ENCODE data around the gene HAS3.
A peak's percentile ranks its signal among the peaks of the same experiment; 100 is the strongest.

The HAS3 gene

DNA sequence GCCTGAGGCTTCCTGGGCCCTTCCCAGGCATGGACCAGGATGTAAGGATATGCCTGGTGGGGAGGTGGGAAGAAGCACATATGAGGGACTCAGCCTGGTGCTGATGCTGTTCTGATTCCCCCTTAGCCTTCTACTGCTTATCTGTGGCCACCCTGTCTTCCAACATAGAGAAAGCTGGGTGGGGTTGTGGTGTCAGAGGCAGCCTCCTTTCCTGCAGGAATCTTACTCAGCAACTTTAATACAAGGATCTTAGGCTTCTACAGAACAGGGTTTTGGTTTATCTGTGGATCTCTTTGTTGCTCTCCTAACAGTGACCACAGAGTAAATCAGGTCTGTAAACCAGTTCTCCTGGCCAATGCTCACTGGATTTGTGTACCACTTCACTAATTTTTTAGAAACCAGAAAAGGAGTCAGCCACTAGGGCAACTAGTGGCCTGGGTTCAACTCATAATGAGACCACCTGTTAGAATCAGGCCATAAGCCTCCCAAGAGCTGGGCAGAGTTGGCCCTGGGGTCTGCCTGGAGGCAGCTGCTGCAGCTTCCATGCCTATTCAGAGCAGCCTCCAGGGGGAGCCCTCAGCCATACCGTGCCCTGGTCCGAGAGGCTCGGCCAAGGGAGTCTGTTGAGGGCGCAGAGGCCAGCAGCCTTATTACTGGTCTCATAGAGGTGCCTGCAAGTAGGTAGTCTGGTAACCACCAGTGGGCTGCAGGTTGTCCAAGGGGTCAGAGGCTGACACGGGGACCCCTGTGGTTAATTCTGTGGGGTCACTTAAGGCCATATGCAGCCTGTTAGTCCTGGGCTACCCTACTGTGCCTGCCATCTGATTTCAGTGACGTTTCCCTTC is 7.1 kb downstream of the HAS3 start:
- TF ChIP-seq, protein P1, sequence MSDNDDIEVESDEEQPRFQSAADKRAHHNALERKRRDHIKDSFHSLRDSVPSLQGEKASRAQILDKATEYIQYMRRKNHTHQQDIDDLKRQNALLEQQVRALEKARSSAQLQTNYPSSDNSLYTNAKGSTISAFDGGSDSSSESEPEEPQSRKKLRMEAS (IDR thresholded peaks at IDR 0.05) = no peak
- peak; percentile 65 for TF ChIP-seq RAD21 (IDR thresholded peaks at IDR 0.05; ENCODE audit: low read depth)

DNA sequence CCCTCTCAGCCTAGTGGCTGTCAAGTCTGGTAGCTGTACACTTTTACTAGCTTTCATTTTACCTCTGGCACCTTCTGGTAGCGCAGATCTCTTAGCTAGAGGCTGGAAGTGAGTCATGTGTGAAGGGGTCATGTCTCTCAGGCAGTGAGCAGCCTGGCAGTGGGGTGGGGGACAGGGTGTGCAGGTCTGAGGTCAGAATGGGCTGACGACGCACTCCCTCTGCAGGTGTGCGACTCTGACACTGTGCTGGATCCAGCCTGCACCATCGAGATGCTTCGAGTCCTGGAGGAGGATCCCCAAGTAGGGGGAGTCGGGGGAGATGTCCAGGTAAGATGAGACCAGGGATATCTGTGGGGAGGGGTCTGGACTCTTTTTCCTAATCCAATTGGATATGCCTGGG is 7.8 kb downstream of the HAS3 start:
- TF ChIP-seq EP300 (IDR thresholded peaks at IDR 0.05; ENCODE audit: borderline replicate concordance) (no peak), CEBPB (IDR thresholded peaks at IDR 0.05) (no peak), RAD21 (IDR thresholded peaks at IDR 0.05; ENCODE audit: low read depth) (no peak), FOXM1 (IDR thresholded peaks at IDR 0.05; ENCODE audit: borderline replicate concordance, low read depth) (no peak), TAF1 (IDR thresholded peaks at IDR 0.05; ENCODE audit: low read depth) (no peak), NFIC (IDR thresholded peaks at IDR 0.05) (no peak), YY1 (IDR thresholded peaks at IDR 0.05; ENCODE audit: low read depth) (no peak), CREB1 (IDR thresholded peaks at IDR 0.05; ENCODE audit: low read depth) (no peak)
- TF ChIP-seq, protein P1 (IDR thresholded peaks at IDR 0.05) = no peak

- TF ChIP-seq RAD21 (IDR thresholded peaks at IDR 0.05; ENCODE audit: low read depth) (no peak), TAF1 (IDR thresholded peaks at IDR 0.05; ENCODE audit: low read depth) (no peak), ZBTB7A (IDR thresholded peaks at IDR 0.05; ENCODE audit: low read depth) (no peak), CEBPB (IDR thresholded peaks at IDR 0.05) (no peak), CREB1 (IDR thresholded peaks at IDR 0.05; ENCODE audit: low read depth) (no peak), EGR1 (IDR thresholded peaks at IDR 0.05) (no peak), YY1 (IDR thresholded peaks at IDR 0.05; ENCODE audit: low read depth) (no peak), TEAD4 (IDR thresholded peaks at IDR 0.05) (no peak), EP300 (IDR thresholded peaks at IDR 0.05; ENCODE audit: borderline replicate concordance) (no peak), FOXM1 (IDR thresholded peaks at IDR 0.05; ENCODE audit: borderline replicate concordance, low read depth) (no peak), NFIC (IDR thresholded peaks at IDR 0.05) (no peak), TCF12 (IDR thresholded peaks at IDR 0.05; ENCODE audit: low read depth) (no peak)
- TF ChIP-seq, protein P2, sequence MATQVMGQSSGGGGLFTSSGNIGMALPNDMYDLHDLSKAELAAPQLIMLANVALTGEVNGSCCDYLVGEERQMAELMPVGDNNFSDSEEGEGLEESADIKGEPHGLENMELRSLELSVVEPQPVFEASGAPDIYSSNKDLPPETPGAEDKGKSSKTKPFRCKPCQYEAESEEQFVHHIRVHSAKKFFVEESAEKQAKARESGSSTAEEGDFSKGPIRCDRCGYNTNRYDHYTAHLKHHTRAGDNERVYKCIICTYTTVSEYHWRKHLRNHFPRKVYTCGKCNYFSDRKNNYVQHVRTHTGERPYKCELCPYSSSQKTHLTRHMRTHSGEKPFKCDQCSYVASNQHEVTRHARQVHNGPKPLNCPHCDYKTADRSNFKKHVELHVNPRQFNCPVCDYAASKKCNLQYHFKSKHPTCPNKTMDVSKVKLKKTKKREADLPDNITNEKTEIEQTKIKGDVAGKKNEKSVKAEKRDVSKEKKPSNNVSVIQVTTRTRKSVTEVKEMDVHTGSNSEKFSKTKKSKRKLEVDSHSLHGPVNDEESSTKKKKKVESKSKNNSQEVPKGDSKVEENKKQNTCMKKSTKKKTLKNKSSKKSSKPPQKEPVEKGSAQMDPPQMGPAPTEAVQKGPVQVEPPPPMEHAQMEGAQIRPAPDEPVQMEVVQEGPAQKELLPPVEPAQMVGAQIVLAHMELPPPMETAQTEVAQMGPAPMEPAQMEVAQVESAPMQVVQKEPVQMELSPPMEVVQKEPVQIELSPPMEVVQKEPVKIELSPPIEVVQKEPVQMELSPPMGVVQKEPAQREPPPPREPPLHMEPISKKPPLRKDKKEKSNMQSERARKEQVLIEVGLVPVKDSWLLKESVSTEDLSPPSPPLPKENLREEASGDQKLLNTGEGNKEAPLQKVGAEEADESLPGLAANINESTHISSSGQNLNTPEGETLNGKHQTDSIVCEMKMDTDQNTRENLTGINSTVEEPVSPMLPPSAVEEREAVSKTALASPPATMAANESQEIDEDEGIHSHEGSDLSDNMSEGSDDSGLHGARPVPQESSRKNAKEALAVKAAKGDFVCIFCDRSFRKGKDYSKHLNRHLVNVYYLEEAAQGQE (IDR thresholded peaks at IDR 0.05; ENCODE audit: low read depth) = no peak
- TF ChIP-seq, protein P1 (IDR thresholded peaks at IDR 0.05) = no peak
- TF ChIP-seq, protein P3, sequence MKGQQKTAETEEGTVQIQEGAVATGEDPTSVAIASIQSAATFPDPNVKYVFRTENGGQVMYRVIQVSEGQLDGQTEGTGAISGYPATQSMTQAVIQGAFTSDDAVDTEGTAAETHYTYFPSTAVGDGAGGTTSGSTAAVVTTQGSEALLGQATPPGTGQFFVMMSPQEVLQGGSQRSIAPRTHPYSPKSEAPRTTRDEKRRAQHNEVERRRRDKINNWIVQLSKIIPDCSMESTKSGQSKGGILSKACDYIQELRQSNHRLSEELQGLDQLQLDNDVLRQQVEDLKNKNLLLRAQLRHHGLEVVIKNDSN (IDR thresholded peaks at IDR 0.05) = no peak
Measured at GRCh38 chr16:69114346-69114975, 9.0 kb downstream of the HAS3 start.

DNA sequence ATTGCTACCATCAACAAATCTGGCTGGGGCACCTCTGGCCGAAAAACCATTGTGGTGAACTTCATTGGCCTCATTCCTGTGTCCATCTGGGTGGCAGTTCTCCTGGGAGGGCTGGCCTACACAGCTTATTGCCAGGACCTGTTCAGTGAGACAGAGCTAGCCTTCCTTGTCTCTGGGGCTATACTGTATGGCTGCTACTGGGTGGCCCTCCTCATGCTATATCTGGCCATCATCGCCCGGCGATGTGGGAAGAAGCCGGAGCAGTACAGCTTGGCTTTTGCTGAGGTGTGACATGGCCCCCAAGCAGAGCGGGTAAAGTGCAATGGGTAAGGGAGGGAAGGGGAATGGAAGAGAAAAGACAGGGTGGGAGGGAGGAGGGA is 9.5 kb downstream of the HAS3 start:
- TF ChIP-seq, protein P1 (IDR thresholded peaks at IDR 0.05) = no peak
- no peak for TF ChIP-seq EP300 (IDR thresholded peaks at IDR 0.05; ENCODE audit: borderline replicate concordance)
- TF ChIP-seq FOXM1 (IDR thresholded peaks at IDR 0.05; ENCODE audit: borderline replicate concordance, low read depth) = no peak
- TF ChIP-seq, protein P2 (IDR thresholded peaks at IDR 0.05; ENCODE audit: low read depth) = no peak
- no peak for TF ChIP-seq EGR1 (IDR thresholded peaks at IDR 0.05)
- TF ChIP-seq CEBPB (IDR thresholded peaks at IDR 0.05) = no peak
- TF ChIP-seq YY1 (IDR thresholded peaks at IDR 0.05; ENCODE audit: low read depth) = no peak
- no peak for TF ChIP-seq NFIC (IDR thresholded peaks at IDR 0.05)

GRCh38 chr16:69115361-69115760 is 9.9 kb downstream of the HAS3 start:
- TF ChIP-seq, protein P2 (IDR thresholded peaks at IDR 0.05; ENCODE audit: low read depth) = no peak
- TF ChIP-seq, protein P1 (IDR thresholded peaks at IDR 0.05) = no peak
- TF ChIP-seq RAD21 (IDR thresholded peaks at IDR 0.05; ENCODE audit: low read depth) (no peak), YY1 (IDR thresholded peaks at IDR 0.05; ENCODE audit: low read depth) (no peak), CREB1 (IDR thresholded peaks at IDR 0.05; ENCODE audit: low read depth) (no peak), CEBPB (IDR thresholded peaks at IDR 0.05) (no peak), TAF1 (IDR thresholded peaks at IDR 0.05; ENCODE audit: low read depth) (no peak), TEAD4 (IDR thresholded peaks at IDR 0.05) (no peak), ZBTB7A (IDR thresholded peaks at IDR 0.05; ENCODE audit: low read depth) (no peak), EP300 (IDR thresholded peaks at IDR 0.05; ENCODE audit: borderline replicate concordance) (no peak), TCF12 (IDR thresholded peaks at IDR 0.05; ENCODE audit: low read depth) (no peak)
- TF ChIP-seq, protein P3 (IDR thresholded peaks at IDR 0.05) = no peak
